A549 (cell line): ENCODE data around the gene MED27. TPM values are rescaled to one million over a fixed set of nuclear protein-coding genes. Genes with fewer than 3 reads are reported as not detected.

Experiments
- ATAC-seq, 2 experiments: fragments of 200-7000 bp in 1 of 2; fragments of >200 bp in 1 of 2; cut with Nextera tagmentation in 1 of 2; cut with Tn5 transposase in 1 of 2; 3 replicates each; pipeline versions ENCODE4 v1.8.0 to v1.9.1; 2018 to 2020; ENCODE audit warnings: mild to moderate bottlenecking in 1 of 2, moderate library complexity in 1 of 2
- CTCF ChIA-PET: fragments of 300-600 bp; sonication (Branson Sonifier 250); formaldehyde crosslinking; extraction: SDS; loops from one replicate; lab custom pipeline; 2021; ENCODE audit warnings: antibody characterized with exemption, inconsistent platforms; lab: Yijun Ruan, JAX
- POLR2A ChIA-PET: fragments of 350-600 bp; formaldehyde crosslinking; extraction: SDS; loops from one replicate; lab custom pipeline; 2021; ENCODE audit warnings: antibody characterized with exemption, inconsistent platforms; lab: Yijun Ruan, JAX
- DNase-seq, 2 experiments: peaks; one replicate each; pipeline versions ENCODE4 v3.0.0 to v3.0.0-alpha.2; 2011 to 2016; ENCODE audit warnings: low read depth in 1 of 2, low spot score in 1 of 2
- FAIRE-seq: peaks from 2 replicates; lab custom pipeline; 2011; peaks lifted over from hg19 to GRCh38; lab: Jason Lieb, UNC
- H3K27ac ChIP-seq, 2 experiments: fragments of >200 bp; sonication (Bioruptor Twin); formaldehyde crosslinking; 3 replicates each; pipeline ENCODE4 v1.5.1; 2016 to 2017
- H3K4me1 ChIP-seq: fragments of >200 bp; sonication (Bioruptor Twin); formaldehyde crosslinking; 3 replicates; pipeline ENCODE4 v1.6.1; 2016
- H3K4me2 ChIP-seq: fragments of >200 bp; sonication (Bioruptor Twin); formaldehyde crosslinking; 3 replicates; pipeline ENCODE4 v1.6.1; 2016
- H3K4me3 ChIP-seq: fragments of >200 bp; sonication (Bioruptor Twin); formaldehyde crosslinking; 3 replicates; pipeline ENCODE4 v1.5.1; 2016
- H3K9me3 ChIP-seq: fragments of >200 bp; sonication (Bioruptor Twin); formaldehyde crosslinking; 3 replicates; pipeline ENCODE4 v1.6.1; 2016
- CHD2 ChIP-seq: fragments of 150-350 bp; IDR thresholded peaks from 2 replicates; pipeline ENCODE4 v1.6.1; 2014; ENCODE audit warnings: low read length; ENCODE audit not compliant: partially characterized antibody
- CHD4 ChIP-seq: fragments of 200-600 bp; sonication (generic); IDR thresholded peaks from 2 replicates; pipeline ENCODE4 v1.6.1; 2016; ENCODE audit warnings: antibody characterized with exemption, mild to moderate bottlenecking, borderline replicate concordance
- E2F6 ChIP-seq: IDR thresholded peaks from 2 replicates; pipeline ENCODE4 v1.6.1; 2012; ENCODE audit warnings: low read depth, borderline replicate concordance
- EHF ChIP-seq: fragments of 250-450 bp; sonication (Bioruptor Pico); IDR thresholded peaks from 2 replicates; pipeline ENCODE4 v1.5.0; 2020; ENCODE audit warnings: mild to moderate bottlenecking
- EHMT2 ChIP-seq: fragments of 200-600 bp; sonication (generic); IDR thresholded peaks from 2 replicates; pipeline ENCODE4 v1.6.1; 2016; ENCODE audit warnings: antibody characterized with exemption, low read depth, mild to moderate bottlenecking, moderate library complexity
- ELK1 ChIP-seq: fragments of 150-350 bp; IDR thresholded peaks from 2 replicates; pipeline ENCODE4 v1.6.1; 2014; ENCODE audit warnings: low read depth, mild to moderate bottlenecking, low read length
- ESRRA ChIP-seq: fragments of 150-350 bp; IDR thresholded peaks from 2 replicates; pipeline ENCODE4 v1.6.1; 2014; ENCODE audit warnings: mild to moderate bottlenecking, low read length, borderline replicate concordance
- FOSB ChIP-seq: fragments of 250-450 bp; sonication (Bioruptor Pico); IDR thresholded peaks from 2 replicates; pipeline ENCODE4 v1.5.0; 2020; ENCODE audit warnings: mild to moderate bottlenecking, moderate library complexity
- FOXS1 ChIP-seq: fragments of 250-450 bp; sonication (Bioruptor Pico); IDR thresholded peaks from 2 replicates; pipeline ENCODE4 v1.5.0; 2020; ENCODE audit warnings: mild to moderate bottlenecking, moderate library complexity
- HES2 ChIP-seq: fragments of >200 bp; sonication (Bioruptor Twin); formaldehyde crosslinking; IDR thresholded peaks from 2 replicates; pipeline ENCODE4 v1.6.1; 2016
- HEYL ChIP-seq: fragments of 250-450 bp; sonication (Bioruptor Pico); IDR thresholded peaks from 2 replicates; pipeline ENCODE4 v1.8.0; 2021; ENCODE audit warnings: mild to moderate bottlenecking, moderate library complexity
- HMGXB4 ChIP-seq: fragments of 250-450 bp; sonication (Bioruptor Pico); IDR thresholded peaks from 2 replicates; pipeline ENCODE4 v1.5.0; 2021; ENCODE audit warnings: mild to moderate bottlenecking, moderate library complexity, borderline replicate concordance
- JUNB ChIP-seq: fragments of >200 bp; sonication (Bioruptor Twin); formaldehyde crosslinking; IDR thresholded peaks from 2 replicates; pipeline ENCODE4 v1.6.1; 2016
- KDM5A ChIP-seq: fragments of 200-600 bp; sonication (generic); IDR thresholded peaks from 2 replicates; pipeline ENCODE4 v1.6.1; 2016; ENCODE audit warnings: antibody characterized with exemption, mild to moderate bottlenecking
- PBX3 ChIP-seq: IDR thresholded peaks from 2 replicates; pipeline ENCODE4 v1.6.1; 2012
- RARB ChIP-seq: fragments of 250-450 bp; sonication (Bioruptor Pico); IDR thresholded peaks from 2 replicates; pipeline ENCODE4 v1.8.0; 2021; ENCODE audit warnings: mild to moderate bottlenecking, moderate library complexity
- REST ChIP-seq: fragments of 200-600 bp; sonication (generic); IDR thresholded peaks from 2 replicates; pipeline ENCODE4 v1.6.1; 2016; ENCODE audit warnings: antibody characterized with exemption, mild to moderate bottlenecking, moderate library complexity
- RNF2 ChIP-seq: fragments of 200-600 bp; sonication (generic); IDR thresholded peaks from 2 replicates; pipeline ENCODE4 v1.6.1; 2016; ENCODE audit warnings: low read depth, mild to moderate bottlenecking, antibody characterized with exemption, moderate library complexity, borderline replicate concordance
- ZFP36 ChIP-seq: fragments of 450-650 bp; IDR thresholded peaks from 2 replicates; pipeline ENCODE4 v1.6.1; 2014; ENCODE audit warnings: borderline replicate concordance; ENCODE audit not compliant: partially characterized antibody
- polyA plus RNA-seq, 4 experiments: library from polyadenylated mRNA; depleted of rRNA in 3 of 4; stranded (reverse); fragments of >200 nt; fragmentation: RNase III in 1 of 4; extraction: RNeasy Plus Mini Kit Qiagen cat#74134 plus additional on column Dnase treatment in 1 of 4; gene quantifications; 2 replicates in 3 of 4; 3 replicates in 1 of 4; pipeline ENCODE4 v1.2.3, GENCODE V29; 2011 to 2017

MED27 gene
- polyA plus RNA-seq, 2 of the 4 experiments (the other 2 are of a cell fraction) = 24.2 to 37.8 TPM

GRCh38 chr9:131972889-131973288 lies 106.8 kb downstream of the MED27 start:
- ChIA-PET CTCF (no interaction called here), POLR2A (no interaction called here)
- H3K4me3 ChIP-seq = no peak overlapping the region
- no peak for TF ChIP-seq HMGXB4 (CRISPR knock-in tag)
- no peak for TF ChIP-seq JUNB
- TF ChIP-seq FOXS1 (CRISPR knock-in tag) = no peak
- no peak for TF ChIP-seq HES2
- no peak for TF ChIP-seq ESRRA
- no peak for TF ChIP-seq ZFP36
- no peak for TF ChIP-seq E2F6
- no peak for TF ChIP-seq RARB (CRISPR knock-in tag)
- no peak for TF ChIP-seq REST
- TF ChIP-seq EHMT2 = no peak
- TF ChIP-seq EHF = no peak
- TF ChIP-seq CHD4 = no peak
- TF ChIP-seq CHD2 = no peak
- TF ChIP-seq RNF2 = no peak
- TF ChIP-seq ELK1 = no peak
- no peak for TF ChIP-seq FOSB (CRISPR knock-in tag)
- TF ChIP-seq PBX3 = no peak
- no peak for TF ChIP-seq HEYL (CRISPR knock-in tag)
- no peak for TF ChIP-seq KDM5A
- TF ChIP-seq, all 56 proteins: peak for 0
- Histone ChIP-seq H3K9me3 (no peaks in the 10 kb centered on the region), H3K4me2 (no peak overlapping the region), H3K4me1 (no peaks in the 10 kb centered on the region), H3K27ac (no peak overlapping the region)
- no peak for FAIRE-seq
- DNase-seq = no peak
- ATAC-seq = no peak
